HG03159 (cell line): ENCODE measurements around the gene TMEM204.
"Not testable (repeated sequence)": the region's sequence is repeated elsewhere in the genome, so short reads cannot be mapped to it uniquely, and the experiment has no call there.

Experiments
- ATAC-seq: cut with Tn5 transposase; IDR thresholded peaks from one replicate; pipeline ENCODE4 v1.9.1; 2021; ENCODE audit warnings: mild to moderate bottlenecking, moderate library complexity; ENCODE audit not compliant: unreplicated experiment

TMEM204 gene

GRCh38 chr16:1581804-1582203 is 48.3 kb downstream of the TMEM204 start:
- ATAC-seq, result no peak

- ATAC-seq, result no peak
These were observed 49.7 kb downstream of the TMEM204 start for GRCh38 chr16:1583180-1583579.

- ATAC-seq, result no peak
These were observed 51.5 kb downstream of the TMEM204 start for GRCh38 chr16:1584926-1585484.

- no peak for ATAC-seq
These were observed 56.9 kb downstream of the TMEM204 start for GRCh38 chr16:1590366-1590765.

GRCh38 chr16:1590930-1591705 is 57.7 kb downstream of the TMEM204 start:
- ATAC-seq, result no peak

- no peak for ATAC-seq
These were observed 59.0 kb downstream of the TMEM204 start for GRCh38 chr16:1592446-1592845.

GRCh38 chr16:1595511-1595910 is 62.0 kb downstream of the TMEM204 start:
- ATAC-seq, result not testable (repeated sequence)

- no peak for ATAC-seq
These were observed 63.0 kb downstream of the TMEM204 start for GRCh38 chr16:1596516-1596915.

GRCh38 chr16:1597154-1597553 is 63.7 kb downstream of the TMEM204 start:
- ATAC-seq, result no peak

GRCh38 chr16:1601031-1601430 is 67.6 kb downstream of the TMEM204 start:
- no peak for ATAC-seq

- ATAC-seq, result no peak
These were observed 68.0 kb downstream of the TMEM204 start for GRCh38 chr16:1601489-1601888.

- ATAC-seq, result no peak
These were observed 68.8 kb downstream of the TMEM204 start for GRCh38 chr16:1602285-1602684.
